ENCODE data around the gene GLB1L2.

Gene GLB1L2

DNA sequence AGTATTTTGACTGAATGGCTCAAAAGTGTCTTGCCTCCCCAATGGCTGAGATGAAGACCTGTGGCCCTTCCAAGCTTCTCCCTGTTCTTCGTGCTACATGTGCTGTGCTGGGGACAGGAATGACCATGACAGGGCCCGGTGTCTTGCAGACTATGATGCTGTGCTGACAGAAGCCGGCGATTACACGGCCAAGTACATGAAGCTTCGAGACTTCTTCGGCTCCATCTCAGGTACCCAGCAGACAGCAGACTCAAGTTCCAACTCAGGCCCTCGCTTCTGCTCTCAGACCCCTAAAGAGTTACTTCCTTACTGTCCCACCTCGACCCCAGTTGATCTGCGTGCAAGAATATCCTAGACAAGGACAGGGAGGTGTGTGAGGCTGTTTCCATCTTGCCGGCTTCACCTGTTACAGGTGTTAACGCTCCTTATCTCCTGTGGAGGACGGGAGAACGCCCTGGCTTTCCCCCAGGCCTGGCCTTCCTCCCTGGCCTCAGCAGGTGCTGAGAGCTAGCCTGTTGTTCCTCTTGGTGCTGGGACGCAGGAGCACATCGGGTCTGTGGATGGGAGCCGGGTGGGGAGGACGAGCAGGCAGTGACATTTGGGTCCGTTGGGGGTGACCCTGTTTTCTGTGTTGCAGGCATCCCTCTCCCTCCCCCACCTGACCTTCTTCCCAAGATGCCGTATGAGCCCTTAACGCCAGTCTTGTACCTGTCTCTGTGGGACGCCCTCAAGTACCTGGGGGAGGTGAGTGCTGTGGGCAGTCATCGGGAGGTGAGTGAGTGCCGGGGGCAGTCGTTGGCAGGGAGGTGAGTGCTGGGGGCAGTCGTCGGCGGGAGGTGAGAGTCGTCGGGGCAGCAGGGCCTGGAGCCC, 38.1 kb downstream of the GLB1L2 start:
- DNase-seq (ENCODE audit: low read depth) = no peak

DNA sequence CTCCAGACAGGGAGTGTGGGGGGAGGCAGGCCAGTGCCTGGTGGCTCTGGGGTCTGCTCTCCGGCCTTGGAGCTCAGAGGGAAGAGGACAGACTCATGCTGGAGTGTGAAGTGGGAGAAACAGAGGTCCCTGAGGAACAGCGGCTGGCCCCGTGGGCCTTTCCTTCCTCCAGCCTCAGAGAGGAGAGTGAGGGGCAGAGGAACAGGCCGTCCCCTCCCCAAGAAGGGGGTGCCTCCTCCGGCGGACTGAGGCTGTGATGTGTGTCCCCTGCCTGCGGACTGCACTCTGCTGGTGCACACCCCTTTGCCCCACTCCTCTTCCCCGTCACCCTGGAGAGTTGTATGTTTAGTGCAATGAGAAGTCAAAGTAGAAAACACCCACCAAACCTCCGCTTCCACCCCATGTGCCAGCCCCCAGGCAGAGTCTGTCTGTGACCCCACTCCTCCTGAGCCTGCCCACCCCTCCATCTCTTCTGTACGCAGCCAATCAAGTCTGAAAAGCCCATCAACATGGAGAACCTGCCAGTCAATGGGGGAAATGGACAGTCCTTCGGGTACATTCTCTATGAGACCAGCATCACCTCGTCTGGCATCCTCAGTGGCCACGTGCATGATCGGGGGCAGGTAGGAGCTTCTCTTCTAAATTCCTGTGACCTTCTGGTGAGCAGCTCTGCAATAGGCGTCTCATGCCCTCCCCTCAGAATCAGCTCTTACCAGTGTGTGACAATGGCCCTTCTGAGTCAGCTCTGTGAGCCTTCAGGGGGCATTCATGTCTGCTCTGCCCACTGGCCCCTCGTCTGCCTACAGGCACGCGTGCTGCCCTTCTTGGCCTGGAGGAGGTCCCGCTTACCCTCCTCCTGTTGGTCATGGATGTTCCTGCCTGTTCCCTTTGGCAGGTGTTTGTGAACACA, 39.0 kb downstream of the GLB1L2 start:
- no peak for DNase-seq (ENCODE audit: low read depth)

GRCh38 chr11:134371436-134372185, 39.8 kb downstream of the GLB1L2 start:
- no peak for DNase-seq (ENCODE audit: low read depth)

GRCh38 chr11:134372536-134372935, 40.7 kb downstream of the GLB1L2 start:
- no peak for DNase-seq (ENCODE audit: low read depth)

DNA sequence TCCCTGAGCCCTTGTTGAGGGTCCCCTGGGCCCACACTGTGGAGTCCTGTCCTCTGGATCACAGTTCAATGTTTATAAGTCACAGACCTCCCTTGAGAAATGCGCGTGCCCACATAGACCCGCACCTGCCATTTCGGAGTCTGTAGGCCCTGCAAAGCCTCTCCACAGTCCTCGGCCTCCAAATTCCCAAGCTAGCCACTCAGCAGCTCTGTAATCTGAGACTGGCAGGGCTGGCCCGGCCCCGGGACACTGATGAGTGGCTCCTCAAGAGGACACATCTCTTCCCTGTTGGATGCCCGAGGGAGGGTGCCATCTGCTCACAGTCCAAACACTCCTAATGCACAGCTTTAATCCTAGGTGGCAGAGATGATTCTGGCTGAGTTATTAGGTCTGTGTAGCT, 41.2 kb downstream of the GLB1L2 start:
- no peak for DNase-seq (ENCODE audit: low read depth)

GRCh38 chr11:134373591-134374052, 41.8 kb downstream of the GLB1L2 start:
- no peak for DNase-seq (ENCODE audit: low read depth)

GRCh38 chr11:134374171-134374570, 42.4 kb downstream of the GLB1L2 start:
- no peak for DNase-seq (ENCODE audit: low read depth)

- no peak for DNase-seq (ENCODE audit: low read depth)
Measured at GRCh38 chr11:134374891-134375550, 43.2 kb downstream of the GLB1L2 start.

DNA sequence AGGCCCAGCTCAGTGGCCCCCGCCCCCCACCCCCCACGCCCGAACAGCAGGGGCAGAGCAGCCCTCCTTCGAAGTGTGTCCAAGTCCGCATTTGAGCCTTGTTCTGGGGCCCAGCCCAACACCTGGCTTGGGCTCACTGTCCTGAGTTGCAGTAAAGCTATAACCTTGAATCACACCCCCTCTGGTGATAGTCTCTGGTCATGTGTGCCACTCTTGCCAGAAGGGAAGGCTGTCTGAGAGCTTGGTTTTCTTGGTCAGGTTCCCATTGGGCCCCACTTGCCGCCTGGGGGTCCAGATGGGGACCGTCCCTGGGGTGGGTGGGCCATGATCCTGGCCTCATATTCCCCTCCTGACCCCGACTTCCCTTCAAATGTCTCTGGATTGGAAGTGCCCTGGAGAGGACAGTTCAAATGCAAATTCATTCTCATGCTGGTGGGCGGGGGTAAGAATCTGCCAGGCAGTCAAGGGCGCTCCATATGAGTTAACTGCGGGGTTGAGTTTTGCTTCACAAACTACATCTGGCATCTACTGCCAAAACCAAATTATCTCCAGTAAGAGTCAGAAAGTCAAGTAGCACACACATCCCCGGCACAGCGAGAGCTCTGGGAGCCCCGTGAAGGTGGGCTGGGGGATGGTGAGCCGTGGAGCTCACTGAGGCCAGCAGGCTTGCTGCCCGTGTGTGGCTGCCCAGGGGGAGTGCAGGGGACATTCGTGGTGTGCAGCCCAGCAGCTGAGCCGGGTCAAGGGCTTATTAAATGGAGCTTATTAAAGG, 44.5 kb downstream of the GLB1L2 start:
- no peak for DNase-seq (ENCODE audit: low read depth)

DNA sequence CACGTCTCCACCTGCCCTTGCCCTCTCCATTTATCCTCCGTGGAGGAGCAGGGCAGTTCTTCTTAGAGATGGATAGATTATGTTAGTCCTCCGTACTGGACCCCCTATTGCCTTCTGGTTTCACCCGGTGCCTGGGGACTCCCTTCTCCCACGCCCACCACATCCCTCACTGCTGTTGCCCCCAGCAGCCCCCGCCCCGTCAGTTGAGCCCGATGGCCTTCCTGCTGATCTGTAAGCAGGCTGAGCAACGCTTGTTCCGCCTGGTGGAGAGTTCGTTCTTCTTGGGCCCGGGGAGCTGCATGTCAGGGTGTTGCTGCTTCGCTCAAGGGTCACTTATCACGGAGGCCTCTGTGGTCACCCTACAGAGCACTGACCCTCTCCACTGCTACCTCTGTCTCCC, 46.1 kb downstream of the GLB1L2 start:
- DNase-seq (ENCODE audit: low read depth) = no peak

DNA sequence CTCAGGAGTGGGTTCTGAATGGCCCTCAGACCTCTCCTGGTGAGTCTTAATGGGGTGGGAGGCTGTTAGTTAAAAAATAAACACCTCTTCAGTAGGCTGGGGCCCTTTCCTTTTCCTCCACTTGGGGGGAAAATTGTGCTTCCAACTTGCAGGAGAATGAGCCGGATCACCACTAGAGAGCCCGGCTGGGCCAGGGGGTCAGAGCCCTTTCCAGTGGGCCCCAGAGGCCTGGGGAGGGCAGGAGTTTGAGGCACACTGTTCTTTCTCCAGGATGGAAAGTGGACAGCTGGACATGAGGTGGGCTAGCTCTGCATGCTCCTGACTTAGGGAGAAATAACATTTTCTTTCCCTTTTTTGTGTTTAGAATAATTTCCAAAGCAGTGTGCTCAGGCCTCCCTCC, 47.5 kb downstream of the GLB1L2 start:
- no peak for DNase-seq (ENCODE audit: low read depth)

DNA sequence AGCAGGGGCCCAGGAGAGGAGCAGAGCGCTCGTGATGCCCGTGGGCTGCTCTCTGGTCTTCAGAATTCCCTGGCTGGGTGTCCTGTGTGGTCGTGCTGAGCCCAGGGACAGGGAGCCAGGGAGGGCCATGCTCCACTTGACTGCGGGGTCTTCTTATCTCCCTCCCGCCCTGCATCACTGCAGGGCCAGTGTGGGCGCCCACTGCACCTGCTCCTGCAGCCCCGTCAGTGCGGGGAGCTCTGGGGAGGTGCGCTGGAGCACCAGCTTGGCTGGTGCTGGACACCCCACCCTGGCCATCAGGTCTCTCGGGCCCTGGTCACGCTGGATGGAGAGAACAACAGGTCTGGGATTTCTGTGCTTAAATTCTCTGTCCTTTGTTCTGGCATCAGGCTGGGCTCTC, 48.4 kb downstream of the GLB1L2 start:
- DNase-seq (ENCODE audit: low read depth) = no peak

DNA sequence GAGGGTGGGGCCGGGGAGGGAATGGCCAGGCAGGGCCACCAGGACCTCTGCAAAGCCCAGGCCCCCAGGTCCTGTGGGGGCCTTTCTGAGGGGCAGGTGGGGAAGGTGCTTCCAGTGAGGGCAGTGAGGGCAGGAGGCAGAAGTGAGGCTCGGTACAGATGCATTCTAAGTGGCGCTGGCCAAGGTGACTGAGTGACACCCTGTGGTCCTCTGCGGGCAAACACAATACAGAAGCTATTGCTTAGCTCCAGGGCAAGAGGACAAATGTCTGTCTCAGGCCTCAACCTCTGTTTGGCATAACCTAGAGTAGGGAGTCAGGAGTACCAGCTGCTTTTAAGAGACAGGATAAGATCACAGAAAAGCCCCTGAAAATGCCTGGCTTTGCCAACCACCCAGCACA, 49.0 kb downstream of the GLB1L2 start:
- no peak for DNase-seq (ENCODE audit: low read depth)

DNA sequence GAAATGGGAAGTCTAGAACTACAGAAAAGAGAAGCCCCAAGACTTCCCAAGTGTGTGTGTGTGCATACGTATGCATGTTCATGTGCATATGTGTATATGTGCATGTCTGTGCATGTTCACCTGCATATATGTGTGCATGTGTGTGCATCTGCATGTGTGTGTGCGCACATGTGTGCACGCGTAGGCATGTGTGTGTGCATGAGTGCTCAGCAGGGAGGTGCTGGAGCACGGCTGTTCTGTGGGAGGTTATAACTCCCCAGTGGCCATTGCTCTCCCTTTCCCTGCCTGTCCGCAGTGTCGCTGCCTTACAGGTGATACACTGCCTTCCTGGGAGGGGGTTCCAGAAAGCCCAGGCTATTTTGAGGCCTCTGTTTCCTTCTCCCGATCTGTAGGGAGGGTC, 50.5 kb downstream of the GLB1L2 start:
- no peak for DNase-seq (ENCODE audit: low read depth)

DNA sequence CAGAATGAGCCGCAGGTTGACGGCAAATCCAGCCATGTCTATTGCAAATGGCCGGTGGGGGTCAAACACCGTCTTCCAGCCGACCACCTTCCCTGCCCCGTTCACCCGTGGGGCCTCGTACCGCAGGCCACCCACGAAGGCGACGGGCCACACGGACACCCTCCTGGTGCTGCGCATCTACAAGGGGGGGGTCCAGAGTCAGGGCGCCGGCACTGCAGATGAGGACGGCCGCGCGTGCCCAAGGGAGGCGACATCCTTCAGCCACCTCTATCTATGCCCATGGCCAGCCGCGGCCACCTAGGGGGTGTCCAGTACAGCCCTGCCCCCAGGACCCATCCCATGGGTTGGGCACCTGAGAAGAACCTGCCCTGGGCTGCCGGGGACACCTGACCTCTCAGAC, 51.0 kb downstream of the GLB1L2 start:
- no peak for DNase-seq (ENCODE audit: low read depth)

DNA sequence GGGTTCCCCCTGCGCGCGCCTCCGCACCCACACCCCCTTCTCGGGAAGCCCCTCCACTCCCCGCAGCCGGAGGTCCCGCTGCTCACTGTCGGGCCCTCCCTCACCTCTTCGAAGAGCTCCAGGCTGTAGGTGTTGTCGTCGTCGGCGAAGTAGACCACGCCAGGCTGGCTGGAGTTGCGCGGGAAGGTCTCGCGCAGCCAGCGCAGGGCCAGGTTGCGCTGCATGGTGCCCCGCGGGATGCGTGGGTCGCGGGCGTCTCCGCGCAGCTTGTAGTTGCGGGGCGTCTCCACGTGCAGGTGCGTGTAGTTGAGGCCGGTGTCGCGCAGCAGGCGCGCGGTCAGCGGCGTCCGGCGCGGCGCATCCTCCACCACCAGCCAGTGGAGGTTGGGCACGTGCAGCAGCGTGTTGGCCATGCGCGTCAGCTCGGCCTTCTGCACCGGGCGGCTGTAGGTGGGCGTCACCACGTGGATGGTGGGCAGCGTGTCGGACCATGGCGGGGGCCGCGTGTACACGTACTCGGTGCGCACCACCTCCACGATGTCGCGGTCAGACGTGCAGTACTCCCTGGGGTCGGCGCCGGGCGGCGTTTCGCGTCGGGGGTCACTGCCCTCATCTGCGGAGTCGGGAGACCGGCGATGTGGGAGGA, 51.9 kb downstream of the GLB1L2 start:
- DNase-seq (ENCODE audit: low read depth) = no peak

- DNase-seq (ENCODE audit: low read depth) = no peak
Measured at GRCh38 chr11:134384406-134384805, 52.6 kb downstream of the GLB1L2 start.

- DNase-seq (ENCODE audit: low read depth) = no peak
Measured at GRCh38 chr11:134385171-134385570, 53.4 kb downstream of the GLB1L2 start.

- DNase-seq (ENCODE audit: low read depth) = no peak
Measured at GRCh38 chr11:134385774-134386565, 54.2 kb downstream of the GLB1L2 start.

DNA sequence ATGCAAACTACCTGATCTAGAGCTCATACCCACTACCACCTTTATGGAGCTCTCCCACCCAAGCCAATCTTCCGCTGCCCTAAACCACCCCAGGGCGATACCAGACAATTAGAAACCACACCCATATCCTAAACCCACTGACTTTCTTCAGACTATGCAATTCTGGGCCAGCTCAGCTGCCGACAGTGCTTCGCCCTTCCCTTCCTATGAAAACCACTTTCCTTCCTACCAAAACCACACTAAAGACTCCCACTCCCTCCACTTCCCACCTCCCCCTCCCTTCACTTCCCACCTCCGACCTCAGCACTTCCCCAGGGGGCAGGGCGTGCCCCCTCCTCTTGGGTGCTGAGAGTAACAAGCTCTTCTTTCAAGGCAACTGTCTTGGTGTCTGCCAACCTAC, 55.2 kb downstream of the GLB1L2 start:
- DNase-seq (ENCODE audit: low read depth) = no peak
